Measurements from ENCODE around the gene PIP4K2C.
"Not testable (repeated sequence)": the region's sequence is repeated elsewhere in the genome, so short reads cannot be mapped to it uniquely, and the experiment has no call there.

Gene PIP4K2C

DNA sequence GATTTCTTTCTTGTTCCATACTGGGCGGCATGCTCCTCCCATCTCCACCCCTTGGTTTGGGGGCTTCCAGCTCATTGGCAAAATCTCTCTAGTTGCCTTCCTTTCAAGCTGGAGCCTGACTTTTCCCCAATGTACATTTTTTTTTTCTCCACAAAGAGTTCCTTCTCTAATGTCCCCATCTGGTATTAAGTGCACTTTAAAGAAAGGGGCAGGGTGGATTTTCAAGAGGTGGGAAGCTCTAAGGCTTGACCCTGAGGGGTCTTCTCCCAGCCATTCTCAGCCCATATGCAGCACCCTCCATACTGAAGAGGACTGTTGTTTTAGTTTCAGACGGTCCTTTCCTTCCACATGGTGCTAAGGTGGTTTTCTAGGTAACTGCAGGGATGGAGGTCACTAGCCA is 5.8 kb upstream of the PIP4K2C start:
- DNase-seq (ENCODE audit: low read depth in 2 of 2), result no peak

DNA sequence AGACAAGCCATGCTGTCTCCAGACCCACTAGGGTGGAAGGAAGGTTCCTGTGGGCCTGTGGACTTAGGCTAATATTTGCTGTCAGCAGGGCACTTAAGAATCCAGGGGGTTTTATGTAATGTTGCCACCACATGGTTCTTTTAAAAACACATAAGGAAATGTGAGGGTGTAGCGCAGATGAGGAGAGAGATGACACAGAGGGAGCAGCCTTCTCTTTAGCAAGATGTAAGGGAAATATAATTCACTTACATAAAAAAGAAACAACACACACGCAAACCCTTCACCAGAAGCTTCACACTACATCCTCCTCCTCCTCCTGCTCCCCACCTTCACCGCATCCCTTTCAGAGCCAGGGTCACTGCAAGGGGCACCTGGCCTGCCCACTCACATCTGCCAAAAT is 4.9 kb upstream of the PIP4K2C start:
- DNase-seq (ENCODE audit: low read depth in 2 of 2), result no peak

DNA sequence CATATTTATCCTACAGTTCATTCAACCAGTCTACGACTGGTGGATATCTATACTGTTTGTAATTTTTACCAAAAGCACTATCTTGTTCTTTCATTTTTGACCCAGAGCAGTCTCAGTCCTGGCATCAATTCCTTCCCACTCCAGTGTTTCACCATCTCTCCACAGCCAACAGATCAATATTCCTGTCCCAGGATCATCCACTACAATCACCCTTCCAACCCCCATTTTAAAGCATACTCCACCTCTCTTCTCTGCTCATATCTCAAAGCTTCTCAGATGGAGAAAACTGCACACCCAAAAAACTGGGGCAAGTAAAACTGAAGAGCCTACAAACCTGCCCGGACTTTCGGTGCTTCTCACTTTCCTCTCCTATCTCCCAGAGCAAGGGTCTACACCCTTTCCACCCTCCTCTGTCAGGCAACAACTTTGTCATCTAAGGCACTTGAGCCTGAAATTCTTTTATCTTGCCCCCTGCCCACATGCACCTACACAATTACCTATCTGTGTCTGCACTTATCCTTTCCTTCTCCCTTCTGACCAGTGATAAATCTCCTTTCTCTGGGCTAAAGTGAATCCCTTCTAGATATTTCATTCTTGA is 4.1 kb upstream of the PIP4K2C start:
- DNase-seq (ENCODE audit: low read depth in 2 of 2), result no peak

DNA sequence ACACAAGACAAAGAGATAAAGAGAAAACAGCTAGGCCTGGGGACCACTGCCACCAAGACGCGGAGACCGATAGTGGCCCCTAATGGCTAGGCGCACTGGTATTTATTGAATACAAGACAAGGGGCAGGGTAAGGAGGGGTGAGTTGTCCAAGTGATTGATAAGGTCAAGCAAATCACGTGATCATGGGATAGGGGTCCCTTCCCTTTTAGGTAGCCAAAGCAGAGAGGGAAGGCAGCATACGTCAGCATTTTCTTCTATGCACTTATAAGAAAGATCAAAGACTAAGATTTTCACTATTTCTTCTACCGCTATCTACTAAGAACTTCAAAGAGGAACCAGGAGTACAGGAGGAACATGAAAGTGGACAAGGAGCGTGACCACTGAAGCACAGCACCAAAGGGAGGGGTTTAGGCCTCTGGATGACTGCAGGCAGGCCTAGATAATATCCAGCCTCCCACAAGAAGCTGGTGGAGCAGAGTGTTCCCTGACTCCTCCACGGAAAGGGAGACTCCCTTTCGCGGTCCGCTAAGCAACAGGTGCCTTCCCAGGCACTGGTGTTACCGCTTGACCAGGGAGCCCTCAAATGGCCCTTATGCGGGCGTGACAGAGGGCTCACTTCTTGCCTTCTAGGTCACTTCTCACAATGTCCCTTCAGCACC is 1.9 kb upstream of the PIP4K2C start:
- DNase-seq (ENCODE audit: low read depth in 2 of 2), result not testable (repeated sequence)

DNA sequence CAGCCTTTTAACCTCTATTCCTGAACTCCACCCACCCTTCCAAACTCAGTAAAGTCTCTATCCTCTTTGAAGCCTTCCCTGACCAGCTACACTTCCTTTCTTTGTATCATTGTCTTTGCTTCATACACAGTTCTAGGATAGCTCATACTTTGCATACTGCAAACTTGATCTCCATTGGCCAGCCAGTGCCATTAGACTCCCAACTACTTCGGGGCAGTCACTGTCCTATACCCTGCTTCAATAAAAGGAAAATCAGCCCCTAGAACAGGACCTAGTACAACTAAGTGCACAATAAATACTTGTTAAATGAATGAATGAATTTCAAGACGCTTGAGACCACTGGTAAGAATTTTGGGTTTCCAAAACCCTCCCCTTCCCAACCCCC is 521 bp upstream of the PIP4K2C start:
- no peak for DNase-seq (ENCODE audit: low read depth in 2 of 2)

DNA sequence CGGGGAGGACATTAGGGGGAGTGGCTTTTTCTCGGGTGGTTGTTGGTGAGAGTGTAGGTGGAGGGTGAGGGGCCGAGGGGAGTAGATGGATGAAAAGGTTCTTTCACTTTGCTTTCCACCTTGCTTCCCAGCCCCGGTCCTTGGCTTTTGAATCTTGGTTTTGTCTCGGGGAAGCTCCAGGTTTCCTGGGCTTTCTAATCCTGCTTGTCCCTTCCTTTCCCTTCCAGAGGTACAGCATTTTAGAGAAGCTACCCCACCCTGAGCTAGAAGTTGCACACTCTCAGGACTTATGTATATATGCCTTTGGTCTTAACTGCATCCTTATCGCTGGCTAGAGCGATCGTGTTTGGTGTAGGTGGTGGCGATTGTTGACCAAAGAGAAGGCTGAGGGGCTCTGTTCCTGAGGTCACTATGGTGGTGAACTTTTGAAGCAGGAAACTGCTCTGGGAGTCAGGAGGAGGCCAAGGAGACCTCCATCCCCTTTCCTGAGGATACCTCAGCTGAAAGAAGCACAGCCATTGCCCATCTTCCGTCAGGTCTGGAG is 862 bp downstream of the PIP4K2C start:
- no peak for DNase-seq (ENCODE audit: low read depth in 2 of 2)

DNA sequence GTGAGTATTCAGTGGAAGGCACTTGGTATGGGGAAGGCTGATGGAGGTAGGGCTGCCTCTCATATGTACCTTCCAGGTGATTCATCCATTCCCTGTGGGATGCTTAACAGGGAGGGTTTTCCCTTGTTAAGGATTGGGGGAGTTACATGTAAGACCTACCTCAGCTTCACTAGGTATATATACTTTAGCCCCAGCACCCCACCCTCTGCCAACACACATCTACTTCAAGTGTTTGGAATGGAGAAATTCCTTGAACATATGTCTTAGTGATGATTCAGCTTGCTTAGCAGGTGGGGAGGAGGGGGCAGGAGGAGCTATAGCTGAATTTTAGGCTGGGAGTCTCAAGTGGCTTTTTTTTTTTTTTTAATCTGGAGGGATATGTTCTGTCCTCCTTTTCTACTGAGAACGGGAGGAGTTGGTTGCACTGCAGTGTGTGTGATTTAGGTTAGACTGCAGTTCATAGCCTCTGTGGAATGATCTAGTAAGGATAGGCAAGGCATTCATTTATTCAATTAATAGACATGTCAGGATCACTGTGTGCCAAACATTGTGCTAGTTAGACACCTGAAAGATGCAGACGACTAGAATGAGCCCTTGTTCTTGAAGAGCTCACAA is 1.7 kb downstream of the PIP4K2C start:
- DNase-seq (ENCODE audit: low read depth in 2 of 2), result no peak

DNA sequence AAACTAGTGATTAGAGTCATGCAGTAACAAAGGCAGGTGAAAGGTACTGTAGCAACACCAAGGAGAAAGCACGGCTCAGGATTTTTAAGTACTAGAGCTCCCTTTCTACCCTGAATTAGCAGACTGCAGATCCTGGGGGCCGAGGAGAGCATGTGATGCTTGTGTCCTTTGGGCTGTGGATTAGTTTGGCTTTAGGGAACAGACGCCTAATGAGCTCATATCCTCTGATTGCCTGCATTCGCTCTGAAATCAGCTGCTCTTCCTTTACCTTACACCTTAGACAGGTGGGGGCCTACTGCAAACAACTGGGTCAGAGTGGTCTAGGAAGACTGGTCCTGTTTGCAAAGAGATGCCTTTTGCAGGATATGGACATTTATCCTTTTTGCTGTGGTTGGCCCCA is 2.2 kb downstream of the PIP4K2C start:
- DNase-seq (ENCODE audit: low read depth in 2 of 2), result no peak

DNA sequence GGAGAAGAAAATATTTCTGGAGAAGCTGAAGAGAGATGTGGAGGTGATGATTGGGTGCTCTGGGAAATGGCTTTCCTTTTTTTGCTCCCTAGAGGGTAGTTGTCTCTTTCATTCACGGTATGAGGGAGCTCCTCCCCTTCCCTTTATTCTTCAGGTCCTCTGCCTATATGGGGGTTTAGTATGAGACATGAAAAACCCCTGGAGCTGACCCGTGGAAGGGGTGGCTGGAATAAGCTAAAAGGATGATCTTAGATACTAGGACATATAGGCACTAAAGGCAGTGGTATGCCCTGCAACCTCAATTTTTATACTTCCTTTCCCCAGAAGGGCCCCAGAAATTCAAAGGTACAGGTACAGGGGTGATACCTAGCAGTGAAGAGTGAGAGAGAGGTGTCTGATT is 9.4 kb downstream of the PIP4K2C start:
- no peak for DNase-seq (ENCODE audit: low read depth in 2 of 2)

DNA sequence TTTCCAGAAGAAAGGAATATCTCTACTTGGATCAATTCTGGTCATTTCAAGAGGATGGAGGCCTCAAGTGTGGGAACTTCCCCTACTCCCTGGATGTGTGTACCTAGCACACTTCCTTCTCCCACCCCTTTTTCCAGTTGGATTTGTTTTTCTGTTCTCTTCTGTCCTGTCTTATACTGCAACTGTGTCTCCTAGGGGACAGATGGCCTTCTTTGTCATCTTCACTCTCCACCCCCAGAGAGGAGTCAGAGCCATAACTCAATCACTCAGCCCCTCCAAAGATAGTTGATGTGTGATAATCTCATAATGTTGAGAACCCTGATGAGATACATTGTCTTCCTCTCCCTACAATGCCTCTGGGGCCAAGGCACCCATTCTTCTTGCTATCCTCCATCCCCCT is 11.6 kb downstream of the PIP4K2C start:
- no peak for DNase-seq (ENCODE audit: low read depth in 2 of 2)

DNA sequence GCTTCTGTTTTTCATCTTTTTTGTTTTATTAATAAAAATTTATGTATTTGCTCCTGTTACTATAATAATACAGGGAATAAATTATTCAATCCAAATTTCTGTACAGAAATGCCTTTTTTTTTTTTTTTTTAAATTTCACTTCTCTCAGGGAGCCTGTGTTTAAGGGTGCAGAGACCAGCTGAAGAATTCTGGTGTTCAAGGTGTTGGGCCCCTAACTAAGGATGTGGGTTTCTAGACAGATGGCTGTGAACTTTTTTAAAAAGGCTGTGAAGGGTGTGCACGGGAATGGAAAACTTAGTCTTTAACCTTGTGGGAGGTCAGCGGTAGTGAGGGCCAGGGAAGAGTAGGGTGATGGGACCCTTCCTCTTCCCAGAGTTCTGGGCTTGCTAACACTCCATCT is 12.3 kb downstream of the PIP4K2C start:
- DNase-seq (ENCODE audit: low read depth in 2 of 2), result no peak

DNA sequence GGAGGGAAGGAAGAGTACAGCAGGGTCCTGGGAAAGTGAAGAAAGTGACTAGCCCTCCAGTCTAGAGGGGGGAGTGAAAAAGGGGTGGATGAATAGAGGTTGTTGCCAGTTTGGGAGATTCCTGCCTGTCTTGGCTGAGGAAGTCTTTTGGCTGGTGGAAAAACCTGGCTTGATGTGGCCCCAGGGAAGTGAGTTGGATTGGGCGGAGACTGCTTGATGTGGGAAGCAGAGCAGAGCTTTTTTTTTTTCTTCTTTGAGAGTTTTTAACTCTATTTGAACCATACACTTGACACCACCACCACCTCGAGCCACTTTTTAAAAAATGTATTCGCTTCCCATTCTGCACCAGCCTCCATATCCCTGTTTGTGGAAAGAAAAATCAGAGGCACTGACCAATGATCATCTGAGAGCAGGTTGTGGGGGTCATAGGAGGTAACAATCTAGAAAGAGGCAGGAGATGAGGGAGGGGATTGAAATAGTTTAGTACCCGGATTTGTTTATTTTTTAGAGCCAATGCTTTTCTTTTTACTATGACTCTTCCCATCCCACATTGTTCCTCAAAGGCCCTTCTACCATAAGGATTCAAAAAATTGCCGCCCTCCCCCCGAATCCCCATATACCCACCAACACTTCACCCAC is 12.9 kb downstream of the PIP4K2C start:
- DNase-seq (ENCODE audit: low read depth in 2 of 2), result no peak

DNA sequence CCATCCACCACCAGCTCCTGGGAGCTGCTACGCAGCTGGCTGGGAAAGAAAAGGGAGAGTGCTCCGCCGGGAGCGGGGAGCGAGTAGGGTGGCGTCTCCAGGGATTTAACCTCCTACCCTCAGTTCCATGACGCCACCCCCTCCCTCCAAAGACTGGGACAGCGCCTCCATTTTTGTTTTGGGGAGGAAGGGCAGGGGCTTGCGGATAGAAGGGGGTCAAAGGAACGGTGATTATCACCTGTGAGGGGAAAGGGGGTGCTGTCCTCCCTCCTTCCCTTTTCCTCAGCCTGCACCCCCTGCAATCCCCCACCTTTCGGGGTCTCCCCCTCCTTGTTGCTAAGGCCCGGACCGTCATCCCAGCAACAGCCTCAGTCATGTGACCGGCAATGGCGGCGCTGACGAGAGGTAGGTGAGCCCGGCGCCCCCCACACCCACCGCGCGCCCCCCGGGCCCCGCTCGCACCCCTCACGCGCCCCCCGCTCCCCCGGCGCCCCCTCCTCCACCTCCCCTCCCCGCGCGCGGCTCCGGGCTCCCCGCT is 13.5 kb downstream of the PIP4K2C start, which contains the start of gene DTX3:
Gene DTX3, plus strand, starts transcription at position 371 of the 538 bp plus-strand sequence. CDS start 1,694 bp downstream, outside the sequence.
- DNase-seq (ENCODE audit: low read depth in 2 of 2), result no peak

DNA sequence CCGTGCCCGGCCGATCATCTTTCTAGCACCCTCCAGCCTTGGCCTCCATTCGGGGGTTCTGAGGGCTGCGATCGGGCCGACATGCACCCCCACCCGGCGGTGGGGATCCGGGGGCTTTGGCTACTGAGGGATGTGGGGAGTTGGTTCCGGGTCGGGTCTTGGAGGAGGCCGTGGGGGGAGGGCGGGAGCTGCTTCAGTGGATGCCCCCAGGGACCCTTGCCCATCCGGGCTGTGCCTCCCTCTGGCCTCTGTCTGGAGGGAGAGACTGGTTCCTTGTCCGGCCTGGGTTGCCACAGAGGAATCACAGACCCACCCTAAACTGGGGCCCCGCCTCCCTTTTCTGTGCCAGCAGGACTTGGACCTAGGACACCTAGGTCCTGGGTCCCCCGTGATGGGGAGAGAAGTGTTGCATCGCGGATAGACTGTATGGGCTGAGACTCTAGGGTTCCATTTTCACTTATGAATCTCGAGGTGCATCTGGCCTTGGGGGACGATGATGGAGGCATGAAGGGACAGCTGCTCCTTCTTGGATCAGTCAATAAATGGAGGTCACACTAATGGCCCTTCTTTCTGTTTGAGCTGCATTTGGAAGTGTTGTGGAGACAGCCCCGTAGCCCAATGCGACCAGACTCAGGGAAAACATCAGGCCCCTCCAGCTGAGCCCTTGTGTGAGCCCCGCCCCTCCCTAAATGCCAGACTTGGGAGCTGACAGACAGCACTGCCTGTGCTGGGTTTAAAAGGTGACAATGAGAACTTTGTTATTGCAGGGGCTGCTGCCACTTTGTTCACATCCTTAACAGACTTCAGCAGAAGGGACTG is 14.2 kb downstream of the PIP4K2C start:
- no peak for DNase-seq (ENCODE audit: low read depth in 2 of 2)

DNA sequence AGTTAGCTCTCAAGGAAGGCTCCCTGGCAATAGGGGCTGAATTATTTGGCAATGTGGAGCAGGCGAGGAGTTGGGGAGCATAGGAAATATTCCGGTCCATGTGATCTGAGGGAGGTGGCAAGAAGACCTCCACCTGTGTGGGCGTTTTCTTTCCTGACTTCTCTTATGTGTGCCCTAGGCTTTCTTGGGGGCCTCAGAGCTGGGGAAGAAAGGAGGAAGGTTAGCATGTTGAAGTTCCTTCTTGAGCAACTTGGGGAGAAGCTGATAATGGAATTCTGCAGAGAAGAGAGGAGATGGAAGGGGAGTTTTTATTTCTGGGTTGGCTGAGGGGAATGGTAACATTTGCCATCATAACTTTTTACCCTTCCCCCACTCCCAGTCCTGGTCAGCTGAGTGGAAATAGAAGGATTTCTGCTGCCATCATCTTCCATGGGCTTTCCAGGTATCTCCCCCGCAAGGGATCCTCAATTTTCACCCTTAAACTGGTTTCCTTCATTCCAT is 14.9 kb downstream of the PIP4K2C start:
- no peak for DNase-seq (ENCODE audit: low read depth in 2 of 2)

DNA sequence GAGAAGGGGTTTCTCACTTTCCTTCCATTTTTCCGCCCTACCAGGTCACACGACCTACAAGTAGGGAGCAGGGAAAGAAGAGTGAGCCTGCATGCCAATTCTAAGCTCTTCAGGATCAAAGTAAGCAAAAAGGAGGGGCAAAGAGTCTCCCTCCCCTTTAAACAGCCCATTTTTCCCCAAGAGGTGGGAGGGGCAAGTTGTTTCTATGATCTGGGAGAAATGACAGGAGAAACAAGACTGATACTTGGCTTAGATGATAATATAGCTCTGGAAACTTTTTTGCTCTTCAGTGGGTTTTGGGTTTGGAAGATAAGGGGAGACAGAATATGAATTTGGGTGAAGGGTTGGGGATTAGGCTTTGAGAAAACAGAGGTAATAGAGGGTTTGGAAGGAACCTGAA is 15.4 kb downstream of the PIP4K2C start:
- no peak for DNase-seq (ENCODE audit: low read depth in 2 of 2)

DNA sequence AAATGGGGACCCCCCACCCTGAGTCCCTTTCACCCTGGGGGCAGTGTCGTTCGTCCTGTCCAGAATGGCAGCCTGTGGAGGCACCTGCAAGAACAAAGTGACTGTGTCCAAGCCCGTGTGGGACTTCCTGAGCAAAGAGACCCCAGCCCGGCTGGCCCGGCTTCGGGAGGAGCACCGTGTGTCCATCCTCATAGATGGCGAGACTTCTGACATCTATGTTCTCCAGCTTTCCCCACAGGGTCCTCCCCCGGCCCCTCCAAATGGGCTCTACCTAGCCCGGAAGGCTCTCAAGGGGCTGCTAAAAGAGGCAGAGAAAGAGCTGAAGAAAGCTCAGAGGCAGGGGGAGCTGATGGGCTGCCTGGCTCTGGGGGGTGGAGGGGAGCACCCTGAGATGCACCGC is 15.8 kb downstream of the PIP4K2C start:
- DNase-seq (ENCODE audit: low read depth in 2 of 2), result no peak

DNA sequence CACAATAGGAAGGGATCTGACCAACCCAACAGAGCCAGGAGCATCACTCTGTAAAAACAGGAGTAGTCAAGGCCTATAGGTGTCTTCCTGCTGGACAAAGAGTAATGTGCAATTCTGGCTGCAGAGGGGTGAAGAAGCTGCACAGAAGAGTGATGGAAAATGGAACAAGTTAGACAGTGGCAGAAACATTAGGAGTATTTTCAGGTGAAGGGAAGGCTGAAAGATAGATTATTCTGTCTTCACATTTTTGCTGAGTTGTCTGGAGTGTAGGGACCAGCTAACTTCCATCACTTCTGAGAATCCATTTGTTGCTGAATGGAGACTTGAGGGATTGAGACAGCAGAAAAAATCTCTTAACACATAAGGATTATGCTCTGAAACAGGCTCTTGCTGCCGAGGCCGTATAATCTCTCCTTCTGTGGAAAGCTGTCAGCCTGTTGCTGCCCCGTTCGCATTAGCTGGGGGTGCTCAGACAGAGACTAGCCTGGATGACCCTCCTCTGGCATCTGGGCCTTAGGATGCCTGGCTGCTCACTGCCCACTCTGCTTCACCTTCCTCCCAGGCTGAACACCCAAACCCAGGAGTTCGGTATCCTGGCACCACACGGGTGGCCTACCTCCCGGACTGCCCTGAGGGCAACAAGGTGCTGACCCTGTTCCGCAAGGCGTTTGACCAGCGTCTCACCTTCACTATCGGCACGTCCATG is 17.1 kb downstream of the PIP4K2C start:
- no peak for DNase-seq (ENCODE audit: low read depth in 2 of 2)

DNA sequence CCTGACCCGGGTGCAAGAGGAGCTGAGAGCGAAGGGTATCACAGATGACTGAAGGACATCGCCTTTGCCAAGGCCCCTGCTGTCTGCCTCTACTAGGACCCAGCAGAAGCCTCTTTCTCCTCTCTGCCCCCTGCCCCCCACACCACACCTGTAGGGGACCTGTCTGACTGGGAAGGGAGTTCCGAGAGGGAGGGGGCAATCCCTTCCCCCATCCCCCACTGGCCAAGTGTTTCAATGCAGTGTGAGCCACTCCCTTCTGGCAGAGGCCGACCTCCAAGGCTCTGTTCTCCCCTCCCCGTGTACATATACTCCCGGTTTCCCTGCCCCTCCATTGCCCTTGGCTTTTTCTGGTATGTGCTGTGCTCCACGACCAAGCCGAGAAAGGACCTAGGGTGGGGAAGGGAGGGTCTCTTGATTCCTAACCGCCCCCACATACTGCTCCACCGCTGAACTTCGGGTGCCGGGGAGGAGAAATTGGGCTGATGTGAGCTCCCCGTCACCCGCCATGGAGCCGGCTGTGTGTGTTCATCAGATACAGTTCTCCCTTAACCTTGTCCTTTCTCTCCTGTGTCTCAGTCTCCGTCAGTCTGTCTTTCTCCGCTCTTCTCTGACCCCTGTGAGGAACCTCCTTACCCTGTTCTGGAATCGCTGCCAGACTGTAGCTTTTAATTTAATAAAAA is 18.2 kb downstream of the PIP4K2C start:
- DNase-seq (ENCODE audit: low read depth in 2 of 2), result no peak
